Immature natural killer cell (primary cell): ENCODE measurements around the gene BMP7. TPM values are rescaled to one million over a fixed set of nuclear protein-coding genes. Genes with fewer than 3 reads are reported as not detected.

Source experiments
- DNase-seq, 3 donors: peaks; one replicate each; pipeline ENCODE4 v3.0.0; 2022; ENCODE audit warnings: mixed read lengths in 1 of 3
- H3K27ac Mint-ChIP-seq, 6 donors: one replicate each; pipeline ENCODE4 v1.8.0; 2020; ENCODE audit warnings: mixed read lengths in 6 of 6, mild to moderate bottlenecking in 5 of 6, inconsistent platforms in 4 of 6, moderate library complexity in 3 of 6
- H3K27me3 Mint-ChIP-seq, 3 donors: one replicate each; pipeline ENCODE4 v1.8.0; 2020 to 2021; ENCODE audit warnings: low read depth in 3 of 3, mild to moderate bottlenecking in 3 of 3, mixed read lengths in 3 of 3, moderate library complexity in 3 of 3, inconsistent platforms in 1 of 3
- H3K36me3 Mint-ChIP-seq, 3 donors: one replicate each; pipeline ENCODE4 v1.8.0; 2020; ENCODE audit warnings: mixed read lengths in 3 of 3, inconsistent platforms in 2 of 3, mild to moderate bottlenecking in 2 of 3
- H3K4me1 Mint-ChIP-seq, 2 donors: one replicate each; pipeline ENCODE4 v1.8.0; 2020; ENCODE audit warnings: inconsistent platforms in 2 of 2, mild to moderate bottlenecking in 2 of 2, mixed read lengths in 2 of 2, moderate library complexity in 1 of 2
- H3K4me3 Mint-ChIP-seq, 5 donors: one replicate each; pipeline ENCODE4 v1.8.0; 2020; ENCODE audit warnings: mild to moderate bottlenecking in 5 of 5, mixed read lengths in 5 of 5, inconsistent platforms in 3 of 5, moderate library complexity in 3 of 5
- H3K9me3 Mint-ChIP-seq, 6 donors: one replicate each; pipeline ENCODE4 v1.8.0; 2020; ENCODE audit warnings: mild to moderate bottlenecking in 6 of 6, mixed read lengths in 6 of 6, inconsistent platforms in 4 of 6, moderate library complexity in 3 of 6
- polyA plus RNA-seq, 3 donors: library from polyadenylated mRNA; unstranded; fragments of 300-500 nt; fragmentation: Illumina TruSeq; gene quantifications; one replicate each; pipeline ENCODE4 v1.2.3, GENCODE V29; 2021

BMP7 gene
- polyA plus RNA-seq, 3 donors from 2014 or later, result not detected

DNA sequence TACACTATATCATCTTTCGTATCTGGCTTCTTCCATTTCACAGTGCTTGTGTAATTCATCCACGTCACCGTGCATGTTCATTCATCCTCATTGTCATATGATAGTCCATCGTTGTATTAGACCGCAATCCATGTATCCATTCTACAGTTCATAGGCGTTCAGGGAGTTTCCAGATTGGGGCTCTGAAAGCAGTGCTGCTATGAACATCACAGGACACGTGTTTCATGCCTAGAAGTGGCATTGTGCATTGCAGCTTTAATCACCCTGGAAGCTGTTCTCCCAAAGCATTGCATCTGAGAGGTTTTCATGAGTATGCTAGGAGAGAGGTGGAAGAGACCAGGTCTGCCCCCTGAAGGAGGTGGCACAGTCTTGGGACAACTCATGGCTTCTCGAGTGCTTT, 35.3 kb downstream of the BMP7 start:
- Mint-ChIP-seq H3K27ac (no peak overlapping the region), H3K4me1 (no peaks in the 10 kb centered on the region), H3K36me3 (no peaks in the 10 kb centered on the region), H3K9me3 (no peaks in the 10 kb centered on the region), H3K27me3 (peaks cover 0 to 9% (median 4%) of the 10 kb centered on the region in 3 donors), H3K4me3 (no peak overlapping the region)
- no peak for DNase-seq

DNA sequence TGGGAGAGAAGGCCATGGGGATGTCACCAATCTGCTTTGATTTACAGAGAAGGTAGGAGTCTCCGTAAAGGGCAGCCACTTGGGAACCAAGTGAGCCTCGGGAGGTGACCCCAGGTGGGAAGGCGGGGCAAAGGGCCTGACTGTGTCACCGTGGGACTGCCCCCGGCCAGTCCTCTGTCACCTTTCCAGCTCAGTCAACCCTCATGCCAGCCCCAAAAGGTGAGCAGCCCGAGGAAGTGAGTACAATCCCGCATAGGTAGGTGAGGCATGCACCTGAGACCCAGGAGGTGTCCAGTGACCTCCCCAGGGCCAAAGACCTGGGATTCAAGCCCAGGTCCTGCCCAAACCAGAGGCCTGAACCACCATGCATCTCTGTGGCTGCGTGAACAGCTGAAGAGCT, 36.2 kb downstream of the BMP7 start:
- Mint-ChIP-seq H3K4me3 (no peak overlapping the region), H3K27ac (no peak overlapping the region), H3K4me1 (no peaks in the 10 kb centered on the region), H3K36me3 (no peaks in the 10 kb centered on the region), H3K27me3 (peaks cover 0 to 8% (median 2%) of the 10 kb centered on the region in 3 donors), H3K9me3 (no peaks in the 10 kb centered on the region)
- no peak for DNase-seq

DNA sequence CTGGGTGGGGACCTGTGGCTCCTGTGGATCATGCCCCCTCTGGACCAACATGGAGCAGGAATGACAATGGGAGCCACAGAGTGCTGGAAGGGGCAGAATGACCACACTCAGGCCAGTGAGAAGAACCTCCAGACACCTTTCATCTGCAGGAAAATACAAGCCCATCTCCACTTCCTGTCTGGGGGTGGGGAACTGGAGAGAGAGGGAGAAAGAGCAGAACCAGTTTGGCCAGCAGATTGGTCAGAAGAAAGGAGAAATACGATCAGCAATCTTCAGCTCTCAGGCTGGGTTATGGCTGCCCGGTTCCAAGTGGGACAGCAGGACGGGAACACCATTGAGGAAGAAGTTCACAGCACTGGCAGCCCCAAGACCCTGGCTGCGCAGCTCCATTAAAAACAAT, 37.0 kb downstream of the BMP7 start:
- no peaks in the 10 kb centered on the region for H3K4me1 Mint-ChIP-seq
- H3K9me3 Mint-ChIP-seq, result no peaks in the 10 kb centered on the region
- no peak overlapping the region for H3K4me3 Mint-ChIP-seq
- H3K36me3 Mint-ChIP-seq, result no peaks in the 10 kb centered on the region
- DNase-seq, result no peak
- peaks cover 0 to 2% (median 2%) of the 10 kb centered on the region in 3 donors for H3K27me3 Mint-ChIP-seq
- H3K27ac Mint-ChIP-seq, result no peak overlapping the region

DNA sequence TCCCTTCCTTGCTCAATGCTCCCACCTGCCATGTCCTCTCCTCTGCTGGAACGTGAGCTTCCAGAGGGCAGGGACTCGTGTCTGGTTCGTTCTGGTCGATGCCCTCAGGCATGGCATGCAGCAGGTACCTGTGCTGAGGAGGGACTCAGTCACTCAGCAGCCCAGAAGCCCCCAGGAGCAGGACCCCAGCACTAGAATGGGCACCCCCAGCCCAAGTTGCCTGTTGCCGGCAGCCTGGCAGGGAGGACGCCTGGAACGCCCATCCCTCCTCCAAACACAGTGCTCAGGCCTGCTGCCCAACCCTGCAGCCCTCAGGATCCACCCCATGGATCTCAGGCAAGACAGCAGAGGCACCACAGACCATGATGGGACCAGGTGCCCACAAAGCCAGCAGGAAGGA, 40.6 kb downstream of the BMP7 start:
- DNase-seq, result no peak
- Mint-ChIP-seq H3K9me3 (no peaks in the 10 kb centered on the region), H3K36me3 (no peaks in the 10 kb centered on the region), H3K27ac (no peak overlapping the region), H3K4me1 (no peaks in the 10 kb centered on the region), H3K4me3 (no peak overlapping the region), H3K27me3 (peaks cover 0 to 7% (median 2%) of the 10 kb centered on the region in 3 donors)

DNA sequence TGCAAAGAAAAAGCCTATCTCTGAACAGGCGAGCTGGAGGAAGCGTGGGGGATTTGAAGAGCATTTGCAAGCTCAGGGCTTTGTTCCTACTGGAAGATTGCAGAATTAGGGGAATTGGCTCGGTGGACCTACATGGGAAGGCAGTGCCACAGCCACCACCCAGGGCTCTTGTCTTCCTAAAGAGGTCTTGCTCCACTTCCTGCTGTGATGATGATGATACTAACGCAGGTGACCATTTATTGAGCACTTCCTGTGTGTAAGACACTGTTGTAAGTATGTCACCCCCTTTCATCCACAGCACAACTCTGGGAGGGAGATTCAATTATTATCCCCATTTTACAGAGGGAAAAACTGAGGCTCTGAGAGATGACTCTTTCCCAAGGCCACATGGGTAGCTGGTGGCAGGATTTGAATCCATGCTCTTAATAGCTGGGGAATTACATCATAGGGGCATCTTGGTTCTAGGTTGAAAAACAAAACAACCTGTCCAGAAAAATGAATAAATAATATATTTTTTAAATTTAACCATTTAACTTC, 41.2 kb downstream of the BMP7 start:
- Mint-ChIP-seq H3K27ac (no peak overlapping the region), H3K27me3 (peaks cover 0 to 9% (median 1%) of the 10 kb centered on the region in 3 donors), H3K36me3 (no peaks in the 10 kb centered on the region), H3K4me1 (no peaks in the 10 kb centered on the region), H3K4me3 (no peak overlapping the region), H3K9me3 (no peaks in the 10 kb centered on the region)
- no peak for DNase-seq

DNA sequence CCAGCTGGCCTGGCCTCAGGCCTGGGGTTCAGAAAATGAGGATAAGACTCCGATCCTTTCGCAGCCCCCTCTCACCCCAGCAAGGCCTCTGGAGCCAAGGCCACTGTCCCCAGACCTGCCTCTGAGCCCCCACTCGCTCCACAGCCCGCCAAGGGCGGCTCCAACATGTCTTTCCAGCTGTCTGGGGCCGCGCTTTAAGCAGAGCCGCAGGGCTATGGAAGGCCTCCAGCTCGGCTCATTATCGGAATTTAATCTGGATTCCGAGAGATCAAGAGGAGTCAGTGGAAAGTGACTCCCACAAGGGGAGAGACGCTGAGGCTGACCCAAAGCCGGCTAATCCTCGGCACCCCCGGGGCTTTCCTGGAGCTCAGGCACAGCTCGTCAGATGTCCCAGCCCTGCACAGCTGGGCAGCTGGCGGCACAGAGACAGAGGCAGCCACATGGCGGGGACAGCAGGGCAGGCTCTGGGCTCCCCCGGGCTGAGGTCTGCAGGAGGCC, 41.8 kb downstream of the BMP7 start:
- Mint-ChIP-seq H3K9me3 (no peaks in the 10 kb centered on the region), H3K36me3 (no peaks in the 10 kb centered on the region), H3K27me3 (peaks cover 0 to 10% (median 1%) of the 10 kb centered on the region in 3 donors), H3K4me3 (no peak overlapping the region), H3K27ac (no peak overlapping the region), H3K4me1 (no peaks in the 10 kb centered on the region)
- no peak for DNase-seq

DNA sequence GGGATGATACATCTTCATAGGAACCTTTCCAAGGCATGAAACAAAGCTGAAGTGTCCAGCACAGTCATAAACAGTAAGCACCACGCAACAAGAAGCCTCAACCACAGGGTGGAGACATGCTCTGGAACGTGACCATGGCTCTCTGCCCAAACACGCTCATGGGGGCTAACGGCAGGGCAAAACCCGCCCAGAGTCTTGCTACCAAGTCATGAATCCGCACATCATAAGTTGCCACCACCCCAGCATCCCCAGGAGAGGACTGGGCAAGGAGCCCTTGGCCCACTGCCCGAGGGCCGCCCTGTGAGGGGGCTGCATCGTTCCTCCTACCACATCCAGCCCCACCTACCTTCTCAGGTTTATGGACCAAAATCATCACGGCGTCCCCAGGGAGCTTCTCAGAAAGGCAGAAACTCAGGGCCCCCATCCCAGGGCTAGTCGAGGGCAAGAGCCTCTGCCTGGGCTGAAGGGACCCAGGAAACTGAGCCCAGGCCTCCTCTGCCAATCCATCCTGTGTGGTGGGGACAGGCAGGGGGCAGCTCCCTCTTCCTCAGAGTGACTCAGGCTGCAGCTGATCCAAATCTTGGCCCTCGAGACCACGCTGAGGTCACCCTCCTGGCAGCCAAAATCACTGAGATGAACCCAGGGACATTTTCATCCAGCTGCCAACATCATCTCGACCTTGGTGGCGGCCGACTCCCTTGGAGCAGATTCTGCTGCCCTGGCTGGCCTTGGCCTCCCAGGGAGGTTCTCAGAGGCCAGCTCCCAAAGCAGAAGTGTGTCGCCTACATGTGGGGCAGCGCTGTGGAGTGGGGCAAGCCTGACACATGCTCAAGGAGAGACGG, 42.6 kb downstream of the BMP7 start:
- Mint-ChIP-seq H3K4me1 (no peaks in the 10 kb centered on the region), H3K9me3 (no peaks in the 10 kb centered on the region), H3K36me3 (no peaks in the 10 kb centered on the region), H3K27me3 (peaks cover 0 to 10% (median 1%) of the 10 kb centered on the region in 3 donors), H3K4me3 (no peak overlapping the region), H3K27ac (no peak overlapping the region)
- no peak for DNase-seq

DNA sequence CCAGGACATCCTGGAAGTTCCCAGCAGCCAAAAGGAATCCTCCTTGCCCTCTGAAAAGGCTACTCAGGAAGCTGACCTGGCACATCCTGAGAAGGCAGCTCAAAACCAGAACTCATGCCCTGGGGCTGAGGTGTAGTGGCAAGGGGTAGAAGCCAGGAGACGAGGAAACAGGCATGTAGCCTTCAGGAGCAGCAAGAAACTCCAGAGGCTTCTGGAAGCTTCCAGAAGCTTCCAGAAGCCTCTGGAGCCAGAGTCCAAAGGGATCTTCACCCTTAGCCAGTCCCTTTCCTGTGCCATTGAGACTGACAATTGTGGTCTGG, 43.9 kb downstream of the BMP7 start:
- no peak overlapping the region for H3K27ac Mint-ChIP-seq
- no peak for DNase-seq
- no peak overlapping the region for H3K4me3 Mint-ChIP-seq
- H3K9me3 Mint-ChIP-seq, result no peaks in the 10 kb centered on the region
- H3K4me1 Mint-ChIP-seq, result no peaks in the 10 kb centered on the region
- H3K27me3 Mint-ChIP-seq, result peaks cover 0 to 10% (median 1%) of the 10 kb centered on the region in 3 donors
- H3K36me3 Mint-ChIP-seq, result no peaks in the 10 kb centered on the region

DNA sequence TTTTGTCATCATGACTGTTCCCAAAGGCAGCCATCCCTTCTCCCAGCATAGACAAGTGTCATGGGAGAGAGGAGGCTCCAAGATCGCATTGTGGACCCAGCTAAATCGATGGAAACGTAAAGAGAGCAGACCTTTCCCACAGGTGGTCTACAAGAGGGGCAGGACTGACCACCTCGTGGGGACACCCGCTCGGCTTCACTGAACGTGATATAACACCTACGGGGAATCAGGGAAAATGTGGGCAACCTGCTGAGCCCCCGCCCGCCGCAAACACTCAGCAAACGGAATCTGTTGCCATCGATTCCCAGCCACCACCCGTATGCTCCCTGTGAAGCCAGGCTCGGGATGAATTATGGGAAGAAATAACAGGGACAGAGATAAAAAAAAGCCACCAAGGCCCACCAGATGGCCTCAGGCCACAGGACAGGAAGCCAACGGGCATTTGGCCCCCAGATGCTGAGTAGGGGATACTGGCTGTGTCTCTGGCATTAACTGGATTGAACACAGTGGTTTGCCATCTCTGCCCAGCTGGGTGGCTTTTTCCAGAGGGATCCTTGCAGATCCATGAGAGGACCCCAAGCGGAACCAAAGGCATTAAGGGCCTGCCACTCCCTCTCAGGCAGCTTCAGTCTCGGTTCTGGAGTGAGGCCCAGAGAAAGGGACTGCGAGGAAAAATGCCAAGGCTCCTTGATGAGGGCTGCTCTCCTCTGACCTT, 44.4 kb downstream of the BMP7 start:
- H3K27me3 Mint-ChIP-seq, result peaks cover 1 to 10% (median 3%) of the 10 kb centered on the region in 3 donors
- no peak overlapping the region for H3K4me3 Mint-ChIP-seq
- H3K4me1 Mint-ChIP-seq, result no peaks in the 10 kb centered on the region

DNA sequence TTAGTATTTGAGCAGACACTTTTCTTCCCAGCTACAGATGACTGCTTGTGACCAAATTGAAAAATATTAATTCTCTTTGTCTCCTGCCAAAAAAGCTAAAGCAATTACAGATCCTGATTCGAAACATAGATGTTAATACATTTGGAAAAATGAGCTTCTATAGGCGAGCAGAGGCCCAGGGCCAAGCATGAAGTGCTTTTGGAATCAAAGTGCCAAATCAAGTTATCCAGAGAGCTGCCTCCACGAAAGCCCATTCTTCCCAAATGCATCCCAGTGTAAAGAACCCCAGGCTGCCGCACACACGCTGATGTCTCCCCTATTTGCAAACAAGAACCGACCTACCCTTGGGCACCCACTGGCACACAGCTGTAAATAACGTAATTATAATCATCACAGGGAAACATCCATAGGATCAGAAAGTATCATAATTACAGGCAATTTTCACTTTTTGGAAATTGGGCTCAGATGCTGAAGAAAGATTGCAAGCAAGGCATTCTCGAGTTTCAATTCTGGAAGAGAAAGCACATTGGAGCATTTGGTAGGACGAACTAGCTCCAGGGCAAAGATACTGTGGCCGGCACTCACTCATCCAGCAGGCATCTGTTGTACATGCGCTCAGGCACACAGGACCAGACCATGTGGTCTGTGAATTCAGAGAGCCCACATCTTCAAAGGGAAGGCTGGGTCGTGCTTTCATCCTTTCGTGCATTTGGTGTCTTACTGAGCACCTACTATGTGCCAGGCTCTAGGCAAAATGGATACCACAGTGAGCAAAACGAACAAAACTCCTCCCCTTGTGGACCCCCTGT, 45.9 kb downstream of the BMP7 start:
- Mint-ChIP-seq H3K36me3 (no peaks in the 10 kb centered on the region), H3K9me3 (peaks cover 0 to 3% (median 0%) of the 10 kb centered on the region in 6 donors), H3K27ac (no peak overlapping the region), H3K27me3 (peaks cover 1 to 11% (median 5%) of the 10 kb centered on the region in 3 donors), H3K4me1 (no peaks in the 10 kb centered on the region), H3K4me3 (no peak overlapping the region)
- DNase-seq, result no peak

More for the DNA sequence above, 44.4 kb downstream of the BMP7 start:
- no peak for DNase-seq
- no peaks in the 10 kb centered on the region for H3K36me3 Mint-ChIP-seq
- no peak overlapping the region for H3K27ac Mint-ChIP-seq
- H3K9me3 Mint-ChIP-seq, result peaks cover 0 to 3% (median 0%) of the 10 kb centered on the region in 6 donors

DNA sequence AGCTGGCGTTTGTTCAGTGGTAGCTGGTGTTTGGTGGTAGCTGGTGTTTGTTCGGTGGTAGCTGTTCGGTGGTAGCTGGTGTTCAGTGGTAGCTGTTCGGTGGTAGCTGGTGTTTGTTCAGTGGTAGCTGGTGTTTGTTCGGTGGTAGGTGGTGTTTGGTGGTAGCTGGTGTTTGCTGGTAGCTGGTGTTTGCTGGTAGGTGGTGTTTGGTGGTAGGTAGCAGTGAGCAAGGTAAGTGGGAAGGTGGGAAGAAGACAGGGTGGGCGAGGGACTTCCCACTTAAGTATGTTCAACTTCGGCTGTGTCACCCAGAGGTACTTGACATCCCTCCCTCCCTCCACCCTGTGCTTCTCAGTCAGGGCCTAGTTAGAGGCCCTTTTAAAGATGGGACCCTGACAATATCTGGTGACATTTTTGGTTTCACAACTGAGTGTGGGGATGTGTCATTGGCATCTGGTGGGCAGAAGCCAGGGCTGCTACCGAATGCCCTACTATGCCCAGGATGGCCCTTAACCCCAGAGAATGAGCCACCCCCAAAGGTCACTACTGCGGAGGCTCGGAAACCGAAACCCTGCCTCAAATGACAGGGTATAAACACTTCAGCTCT, 47.3 kb downstream of the BMP7 start:
- no peak for DNase-seq
- Mint-ChIP-seq H3K9me3 (peaks cover 0 to 3% (median 0%) of the 10 kb centered on the region in 6 donors), H3K4me1 (no peaks in the 10 kb centered on the region), H3K36me3 (no peaks in the 10 kb centered on the region), H3K27ac (no peak overlapping the region), H3K27me3 (peaks cover 2 to 10% (median 8%) of the 10 kb centered on the region in 3 donors), H3K4me3 (no peak overlapping the region)

DNA sequence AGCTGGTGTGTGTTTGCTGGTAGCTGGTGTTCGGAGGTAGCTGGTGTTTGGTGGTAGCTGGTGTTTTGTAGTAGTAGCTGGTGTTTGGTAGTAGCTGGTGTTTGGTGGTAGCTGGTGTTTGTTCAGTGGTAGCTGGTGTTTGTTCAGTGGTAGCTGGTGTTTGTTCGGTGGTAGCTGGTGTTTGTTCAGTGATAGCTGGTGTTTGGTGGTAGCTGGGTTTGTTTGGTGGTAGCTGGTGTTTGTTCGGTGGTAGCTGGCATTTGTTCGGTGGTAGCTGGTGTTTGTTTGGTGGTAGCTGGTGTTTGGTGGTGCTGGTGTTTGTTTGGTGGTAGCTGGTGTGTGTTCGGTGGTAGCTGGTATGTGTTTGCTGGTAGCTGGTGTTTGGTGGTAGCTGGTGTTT, 48.0 kb downstream of the BMP7 start:
- Mint-ChIP-seq H3K36me3 (no peaks in the 10 kb centered on the region), H3K27me3 (peaks cover 4 to 9% (median 8%) of the 10 kb centered on the region in 3 donors)
- DNase-seq, result no peak

DNA sequence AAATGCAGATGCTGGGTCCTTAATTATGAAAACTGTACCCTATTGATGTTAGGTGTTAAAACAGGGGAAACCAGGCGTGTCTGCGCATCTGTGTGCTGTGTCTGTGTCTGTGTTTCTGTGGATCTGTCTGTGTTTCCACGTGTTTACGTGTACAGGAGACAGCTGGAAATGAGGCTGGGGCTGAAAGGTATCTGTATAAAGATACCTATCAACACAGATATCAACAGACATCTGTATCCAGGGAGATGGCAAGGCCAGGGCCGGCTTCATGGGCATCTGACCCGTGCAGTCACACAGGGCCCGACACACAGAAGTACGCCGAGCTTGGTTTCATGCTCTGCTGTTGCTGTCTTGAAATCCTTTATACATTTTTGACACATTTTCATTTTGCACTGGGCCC, 48.6 kb downstream of the BMP7 start:
- Mint-ChIP-seq H3K4me1 (no peaks in the 10 kb centered on the region), H3K27me3 (peaks cover 4 to 8% (median 7%) of the 10 kb centered on the region in 3 donors), H3K27ac (no peak overlapping the region), H3K4me3 (no peak overlapping the region), H3K36me3 (no peaks in the 10 kb centered on the region), H3K9me3 (peaks cover 0 to 3% (median 0%) of the 10 kb centered on the region in 6 donors)
- no peak for DNase-seq

More for the DNA sequence above, 48.0 kb downstream of the BMP7 start:
- H3K9me3 Mint-ChIP-seq, result peaks cover 0 to 3% (median 0%) of the 10 kb centered on the region in 6 donors
- H3K4me3 Mint-ChIP-seq, result no peak overlapping the region
- H3K4me1 Mint-ChIP-seq, result no peaks in the 10 kb centered on the region
- H3K27ac Mint-ChIP-seq, result no peak overlapping the region
